Neural cell (in vitro differentiated cells): Measurements from ENCODE around the gene RIN1.

Experiments
- TF ChIP-seq, protein P1 (sequence below): fragments of 450-650 bp; IDR thresholded peaks from 2 replicates; pipeline ENCODE4 v1.5.1; 2014; ENCODE audit warnings: antibody characterized with exemption, mild to moderate bottlenecking, moderate library complexity; ENCODE audit not compliant: poor library complexity, severe bottlenecking
- TF ChIP-seq, protein P2 (sequence below): IDR thresholded peaks from 2 replicates; pipeline ENCODE4 v1.6.1; 2012; ENCODE audit warnings: borderline replicate concordance

DNA sequence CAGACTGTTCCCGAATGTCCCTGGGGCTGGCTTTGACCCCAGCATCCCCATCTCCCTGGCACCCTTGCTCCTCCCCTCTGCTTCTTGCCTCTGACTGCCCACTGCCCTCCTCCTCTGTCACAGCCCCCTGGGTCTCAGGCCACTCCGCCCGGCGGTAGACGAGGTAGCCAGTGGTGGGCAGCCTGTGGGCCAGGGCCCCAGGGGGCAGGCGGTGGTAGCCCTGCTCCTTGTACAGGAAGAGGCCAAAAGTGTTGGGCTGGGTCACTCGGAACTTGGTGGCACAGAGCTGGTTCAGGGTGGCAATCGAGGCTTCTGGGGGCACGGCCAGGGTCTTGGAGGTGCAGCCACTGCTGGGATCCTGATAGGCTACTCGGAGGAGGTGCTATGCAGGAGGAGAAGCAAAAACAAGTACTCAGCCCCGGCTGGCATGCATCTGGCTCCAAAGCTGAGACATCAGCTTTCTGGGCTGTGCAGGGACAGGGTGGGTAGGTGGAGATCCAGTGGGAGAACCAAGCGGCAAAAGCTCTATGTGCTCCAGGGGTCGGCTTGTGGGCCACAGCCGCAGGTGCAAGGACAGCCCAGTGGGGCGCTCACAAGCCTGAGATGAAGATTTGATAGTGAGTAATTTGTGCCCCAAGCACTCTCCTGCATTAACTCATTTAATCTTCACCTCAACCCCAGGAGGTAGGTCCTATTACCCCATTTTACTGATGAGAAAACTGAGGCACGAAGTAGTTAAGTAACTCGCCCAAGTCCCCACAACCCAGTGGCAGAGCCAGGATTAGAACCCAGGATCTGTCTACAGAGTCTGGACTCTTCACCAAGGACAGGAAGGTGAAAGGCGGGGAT, 3.6 kb downstream of the RIN1 start:
- TF ChIP-seq, protein P1, sequence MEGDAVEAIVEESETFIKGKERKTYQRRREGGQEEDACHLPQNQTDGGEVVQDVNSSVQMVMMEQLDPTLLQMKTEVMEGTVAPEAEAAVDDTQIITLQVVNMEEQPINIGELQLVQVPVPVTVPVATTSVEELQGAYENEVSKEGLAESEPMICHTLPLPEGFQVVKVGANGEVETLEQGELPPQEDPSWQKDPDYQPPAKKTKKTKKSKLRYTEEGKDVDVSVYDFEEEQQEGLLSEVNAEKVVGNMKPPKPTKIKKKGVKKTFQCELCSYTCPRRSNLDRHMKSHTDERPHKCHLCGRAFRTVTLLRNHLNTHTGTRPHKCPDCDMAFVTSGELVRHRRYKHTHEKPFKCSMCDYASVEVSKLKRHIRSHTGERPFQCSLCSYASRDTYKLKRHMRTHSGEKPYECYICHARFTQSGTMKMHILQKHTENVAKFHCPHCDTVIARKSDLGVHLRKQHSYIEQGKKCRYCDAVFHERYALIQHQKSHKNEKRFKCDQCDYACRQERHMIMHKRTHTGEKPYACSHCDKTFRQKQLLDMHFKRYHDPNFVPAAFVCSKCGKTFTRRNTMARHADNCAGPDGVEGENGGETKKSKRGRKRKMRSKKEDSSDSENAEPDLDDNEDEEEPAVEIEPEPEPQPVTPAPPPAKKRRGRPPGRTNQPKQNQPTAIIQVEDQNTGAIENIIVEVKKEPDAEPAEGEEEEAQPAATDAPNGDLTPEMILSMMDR: no peak
- TF ChIP-seq, protein P2, sequence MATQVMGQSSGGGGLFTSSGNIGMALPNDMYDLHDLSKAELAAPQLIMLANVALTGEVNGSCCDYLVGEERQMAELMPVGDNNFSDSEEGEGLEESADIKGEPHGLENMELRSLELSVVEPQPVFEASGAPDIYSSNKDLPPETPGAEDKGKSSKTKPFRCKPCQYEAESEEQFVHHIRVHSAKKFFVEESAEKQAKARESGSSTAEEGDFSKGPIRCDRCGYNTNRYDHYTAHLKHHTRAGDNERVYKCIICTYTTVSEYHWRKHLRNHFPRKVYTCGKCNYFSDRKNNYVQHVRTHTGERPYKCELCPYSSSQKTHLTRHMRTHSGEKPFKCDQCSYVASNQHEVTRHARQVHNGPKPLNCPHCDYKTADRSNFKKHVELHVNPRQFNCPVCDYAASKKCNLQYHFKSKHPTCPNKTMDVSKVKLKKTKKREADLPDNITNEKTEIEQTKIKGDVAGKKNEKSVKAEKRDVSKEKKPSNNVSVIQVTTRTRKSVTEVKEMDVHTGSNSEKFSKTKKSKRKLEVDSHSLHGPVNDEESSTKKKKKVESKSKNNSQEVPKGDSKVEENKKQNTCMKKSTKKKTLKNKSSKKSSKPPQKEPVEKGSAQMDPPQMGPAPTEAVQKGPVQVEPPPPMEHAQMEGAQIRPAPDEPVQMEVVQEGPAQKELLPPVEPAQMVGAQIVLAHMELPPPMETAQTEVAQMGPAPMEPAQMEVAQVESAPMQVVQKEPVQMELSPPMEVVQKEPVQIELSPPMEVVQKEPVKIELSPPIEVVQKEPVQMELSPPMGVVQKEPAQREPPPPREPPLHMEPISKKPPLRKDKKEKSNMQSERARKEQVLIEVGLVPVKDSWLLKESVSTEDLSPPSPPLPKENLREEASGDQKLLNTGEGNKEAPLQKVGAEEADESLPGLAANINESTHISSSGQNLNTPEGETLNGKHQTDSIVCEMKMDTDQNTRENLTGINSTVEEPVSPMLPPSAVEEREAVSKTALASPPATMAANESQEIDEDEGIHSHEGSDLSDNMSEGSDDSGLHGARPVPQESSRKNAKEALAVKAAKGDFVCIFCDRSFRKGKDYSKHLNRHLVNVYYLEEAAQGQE: no peak
